Psoas muscle (tissue), 8 donors: ENCODE data around the gene FAM240B. TPM values are rescaled to one million over a fixed set of nuclear protein-coding genes. Genes with fewer than 3 reads are reported as not detected.

Experiments used
- ATAC-seq, 4 donors: fragments of 200-7000 bp; cut with Tn5 transposase; one replicate each; pipeline ENCODE4 v1.9.1; 2020; ENCODE audit warnings: moderate library complexity in 3 of 4, mild to moderate bottlenecking in 2 of 4
- DNase-seq, 2 donors: peaks; one replicate each; pipeline ENCODE4 v3.0.0-alpha.2; 2020
- H3K27ac ChIP-seq: fragments of 200-600 bp; one replicate; pipeline ENCODE4 v1.8.0; 2022
- H3K27me3 ChIP-seq, 3 donors: fragments of 200-600 bp in 1 of 3; one replicate each; pipeline versions ENCODE4 v1.6.1 to v1.8.0; 2013 to 2022; ENCODE audit warnings: low read length in 2 of 3, mild to moderate bottlenecking in 2 of 3, moderate library complexity in 1 of 3; ENCODE audit not compliant: insufficient read depth in 3 of 3
- H3K36me3 ChIP-seq, 2 donors: fragments of 200-600 bp in 1 of 2; one replicate each; pipeline versions ENCODE4 v1.6.1 to v1.8.0; 2013 to 2022; ENCODE audit warnings: low read depth in 1 of 2, mild to moderate bottlenecking in 1 of 2, moderate library complexity in 1 of 2; ENCODE audit not compliant: insufficient read depth in 1 of 2
- H3K4me1 ChIP-seq: fragments of 200-600 bp; one replicate; pipeline ENCODE4 v1.8.0; 2022
- H3K4me3 ChIP-seq: fragments of 200-600 bp; one replicate; pipeline ENCODE4 v1.8.0; 2022; ENCODE audit warnings: mild to moderate bottlenecking
- H3K9me3 ChIP-seq: fragments of 200-600 bp; one replicate; pipeline ENCODE4 v1.8.0; 2022
- whole genome bisulfite sequencing, 3 donors: extraction: QIAGEN DNeasy Blood & Tissue Kit; methylation state at CpG; one replicate each; pipeline versions ENCODE4 v1.1.6 to v1.1.7; 2013; 5-methylcytosine and 5-hydroxymethylcytosine counted together
- intact Hi-C, 2 donors: fragments of 100-400 bp; cut with DNase I; formaldehyde crosslinking; loops; one replicate each; pipeline versions ENCODE4 v1.11.0 to v1.14.2; 2022
- polyA plus RNA-seq, 3 donors: library from polyadenylated mRNA; stranded (reverse); fragments of 200-250 nt; gene quantifications; one replicate each; pipeline ENCODE4 v1.2.3, GENCODE V29; 2013
- total RNA-seq, 4 donors: library from RNA; stranded (reverse); fragmentation: NEBNext Ultra II Directional in 2 of 4; extraction: Animal tissue kit (Norgen Biotek cat#: 25700) in 2 of 4; gene quantifications; one replicate each; pipeline versions ENCODE4 v1.2.1 to v1.2.4, GENCODE V29; 2021 to 2023
- TF ChIP-seq, protein P1 (sequence below): fragments of 200-600 bp; IDR thresholded peaks from one replicate; pipeline ENCODE4 v1.8.0; 2022; ENCODE audit warnings: antibody characterized with exemption
- donor health status: healthy with polysubstance abuse.
- donor health status: DM: no; HTN: no; CAD: no; lungs with moderate emphysema.
- donor health status: Bipolar disorder and iron deficiency.
- donor health status: healthy.
- donor health status: DM: yes; HTN: yes; CAD: no.
- donor health status: DM: no; HTN: no; CAD: no.
- donor health status: DM: no; HTN: no; CAD: no.
- donor health status: DM: yes; HTN: yes; CAD: no.

FAM240B gene
- total and polyA plus RNA-seq, 7 donors: 0.09 to 1.1 TPM; not detected in 5

DNA sequence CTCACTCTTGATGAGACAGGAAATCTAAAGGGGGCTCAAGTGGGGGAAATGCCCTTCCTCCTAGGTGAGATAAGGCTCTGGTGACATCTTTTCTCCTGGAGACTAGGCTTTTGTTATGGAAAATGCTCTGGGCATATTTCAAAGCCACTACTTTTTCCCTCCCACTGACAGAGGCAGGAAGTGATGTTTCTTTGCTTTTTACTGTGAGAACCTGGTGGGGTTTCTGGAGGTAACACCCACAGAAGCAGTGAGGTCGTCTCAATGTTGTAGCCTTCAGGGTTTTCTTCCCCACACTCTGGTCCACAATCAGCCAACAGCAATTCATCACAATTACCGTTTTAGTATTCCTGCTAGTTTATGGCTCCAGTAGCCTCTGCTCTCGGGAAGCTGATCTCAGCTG lies 41.4 kb upstream of the FAM240B start:
- ATAC-seq: no peak
- no peak overlapping the region for H3K27ac ChIP-seq
- H3K4me3 ChIP-seq: no peak overlapping the region
- H3K9me3 ChIP-seq: no peaks in the 10 kb centered on the region
- H3K27me3 ChIP-seq: no peaks in the 10 kb centered on the region
- TF ChIP-seq, protein P1, sequence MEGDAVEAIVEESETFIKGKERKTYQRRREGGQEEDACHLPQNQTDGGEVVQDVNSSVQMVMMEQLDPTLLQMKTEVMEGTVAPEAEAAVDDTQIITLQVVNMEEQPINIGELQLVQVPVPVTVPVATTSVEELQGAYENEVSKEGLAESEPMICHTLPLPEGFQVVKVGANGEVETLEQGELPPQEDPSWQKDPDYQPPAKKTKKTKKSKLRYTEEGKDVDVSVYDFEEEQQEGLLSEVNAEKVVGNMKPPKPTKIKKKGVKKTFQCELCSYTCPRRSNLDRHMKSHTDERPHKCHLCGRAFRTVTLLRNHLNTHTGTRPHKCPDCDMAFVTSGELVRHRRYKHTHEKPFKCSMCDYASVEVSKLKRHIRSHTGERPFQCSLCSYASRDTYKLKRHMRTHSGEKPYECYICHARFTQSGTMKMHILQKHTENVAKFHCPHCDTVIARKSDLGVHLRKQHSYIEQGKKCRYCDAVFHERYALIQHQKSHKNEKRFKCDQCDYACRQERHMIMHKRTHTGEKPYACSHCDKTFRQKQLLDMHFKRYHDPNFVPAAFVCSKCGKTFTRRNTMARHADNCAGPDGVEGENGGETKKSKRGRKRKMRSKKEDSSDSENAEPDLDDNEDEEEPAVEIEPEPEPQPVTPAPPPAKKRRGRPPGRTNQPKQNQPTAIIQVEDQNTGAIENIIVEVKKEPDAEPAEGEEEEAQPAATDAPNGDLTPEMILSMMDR: no peak
- intact Hi-C loops: no loop called here
- no peaks in the 10 kb centered on the region for H3K4me1 ChIP-seq
- 21 to 30% (median 27%) methylated on average over 3 of the region's 3 CpGs for WGBS, 3 donors
- no peaks in the 10 kb centered on the region for H3K36me3 ChIP-seq
- DNase-seq: no peak

DNA sequence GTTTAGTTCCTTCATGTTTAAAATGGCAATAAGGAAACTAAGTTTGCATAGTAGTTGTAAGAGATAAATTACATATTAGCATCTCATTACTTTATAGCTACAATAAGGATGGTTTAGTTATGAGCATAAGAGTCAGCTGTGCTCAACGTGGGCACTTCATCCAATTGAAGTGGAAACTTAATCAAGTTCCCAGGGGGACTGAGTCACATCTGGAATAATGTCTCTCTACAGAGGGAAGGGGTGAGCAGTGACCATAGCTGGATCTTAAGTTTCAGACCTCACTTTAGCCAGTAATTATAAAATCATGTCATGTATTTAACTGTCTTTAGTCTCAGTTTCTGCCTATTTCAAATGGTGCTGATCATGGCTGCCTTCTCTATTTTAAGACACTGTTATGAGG lies 36.8 kb upstream of the FAM240B start:
- Histone ChIP-seq H3K36me3 (no peaks in the 10 kb centered on the region), H3K27ac (no peak overlapping the region), H3K4me3 (no peak overlapping the region), H3K27me3 (peaks cover 0 to 3% (median 0%) of the 10 kb centered on the region in 3 donors), H3K4me1 (no peaks in the 10 kb centered on the region), H3K9me3 (no peaks in the 10 kb centered on the region)
- DNase-seq: no peak
- TF ChIP-seq, protein P1: no peak
- intact Hi-C loops: no loop called here
- 8 to 18% (median 10%) methylated on average over 1 of the region's 1 CpG for WGBS, 3 donors
- no peak for ATAC-seq

DNA sequence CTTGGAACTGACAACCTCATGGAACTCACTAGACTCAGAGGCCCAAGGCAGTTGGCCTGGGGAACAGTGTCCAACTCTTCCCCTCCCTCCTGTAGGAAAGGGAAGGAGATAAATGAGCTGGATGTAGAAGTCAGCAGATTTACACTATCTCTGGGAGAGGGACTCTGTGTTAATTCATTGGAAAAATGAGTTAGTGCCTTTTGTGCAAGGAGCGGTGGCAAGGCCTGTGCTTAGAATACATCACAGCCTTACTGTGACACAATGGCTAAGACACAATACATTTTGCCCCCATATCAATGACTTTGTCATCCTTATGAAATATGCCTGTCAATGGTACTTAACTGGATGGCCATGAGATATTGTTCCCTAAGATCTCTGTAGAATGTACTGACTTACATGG lies 28.0 kb upstream of the FAM240B start:
- no peaks in the 10 kb centered on the region for H3K4me1 ChIP-seq
- no peak for DNase-seq
- WGBS, 3 donors: 86 to 92% (median 90%) methylated on average over 1 of the region's 1 CpG
- H3K4me3 ChIP-seq: no peak overlapping the region
- intact Hi-C loops: no loop called here
- no peaks in the 10 kb centered on the region for H3K36me3 ChIP-seq
- no peaks in the 10 kb centered on the region for H3K27me3 ChIP-seq
- no peak for ATAC-seq
- H3K27ac ChIP-seq: no peak overlapping the region
- TF ChIP-seq, protein P1: no peak
- H3K9me3 ChIP-seq: no peaks in the 10 kb centered on the region

DNA sequence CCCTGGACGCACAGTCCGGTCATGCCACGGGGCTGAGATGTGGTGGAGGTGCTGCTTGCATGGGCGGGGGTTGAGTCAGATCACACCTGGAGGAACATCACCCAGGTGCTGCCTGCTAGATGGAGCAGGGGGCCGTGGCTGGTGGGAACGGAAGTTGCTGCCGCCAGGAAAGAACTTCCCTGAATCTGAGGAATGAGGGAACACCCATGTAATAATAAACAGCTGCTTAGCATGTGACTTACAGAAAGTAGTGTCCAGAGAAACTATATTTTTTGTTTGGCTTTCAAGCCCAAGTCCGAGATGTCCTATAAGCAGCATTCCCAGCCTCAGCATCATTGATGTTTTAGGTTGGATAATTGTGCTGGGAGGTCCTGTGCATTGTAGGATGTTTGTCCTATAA lies 27.1 kb upstream of the FAM240B start:
- TF ChIP-seq, protein P1: no peak
- no peaks in the 10 kb centered on the region for H3K4me1 ChIP-seq
- H3K36me3 ChIP-seq: no peaks in the 10 kb centered on the region
- WGBS, 3 donors: 58 to 70% (median 65%) methylated on average over 8 of the region's 8 CpGs
- H3K4me3 ChIP-seq: no peak overlapping the region
- ATAC-seq: no peak
- no peaks in the 10 kb centered on the region for H3K27me3 ChIP-seq
- H3K9me3 ChIP-seq: no peaks in the 10 kb centered on the region
- DNase-seq: no peak
- intact Hi-C loops: no loop called here
- H3K27ac ChIP-seq: no peak overlapping the region

DNA sequence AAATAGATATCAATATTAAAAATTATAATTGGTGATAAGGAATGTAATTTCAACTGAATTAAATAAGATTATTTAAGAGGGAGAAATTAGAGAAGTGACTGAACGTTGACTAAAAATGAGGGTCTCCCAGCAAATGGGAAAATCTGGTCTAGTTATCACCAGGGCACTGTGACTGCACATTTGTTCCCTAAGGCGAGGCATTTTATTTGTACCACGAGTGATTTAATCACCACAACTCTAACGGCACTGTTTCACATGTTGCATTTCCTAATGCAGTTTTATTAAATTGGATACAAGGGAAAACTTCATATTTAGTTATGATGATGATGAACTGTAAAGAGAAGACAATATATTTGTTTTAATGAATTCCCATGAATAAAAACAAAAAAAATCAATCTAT lies 26.4 kb upstream of the FAM240B start:
- no peak overlapping the region for H3K27ac ChIP-seq
- no peak for DNase-seq
- WGBS, 3 donors: 48 to 63% (median 62%) methylated on average over 4 of the region's 4 CpGs
- H3K9me3 ChIP-seq: no peaks in the 10 kb centered on the region
- H3K27me3 ChIP-seq: no peaks in the 10 kb centered on the region
- intact Hi-C loops: no loop called here
- no peaks in the 10 kb centered on the region for H3K4me1 ChIP-seq
- H3K4me3 ChIP-seq: no peak overlapping the region
- no peaks in the 10 kb centered on the region for H3K36me3 ChIP-seq
- no peak for ATAC-seq
- TF ChIP-seq, protein P1: no peak
